Measurements from ENCODE around the gene WDR5B. TPM values are rescaled to one million over a fixed set of nuclear protein-coding genes. Genes with fewer than 3 reads are reported as not detected.
"Not testable (repeated sequence)": the region's sequence is repeated elsewhere in the genome, so short reads cannot be mapped to it uniquely, and the experiment has no call there.

Gene WDR5B
- polyA plus RNA-seq, 1 experiment = 2.8 TPM

DNA sequence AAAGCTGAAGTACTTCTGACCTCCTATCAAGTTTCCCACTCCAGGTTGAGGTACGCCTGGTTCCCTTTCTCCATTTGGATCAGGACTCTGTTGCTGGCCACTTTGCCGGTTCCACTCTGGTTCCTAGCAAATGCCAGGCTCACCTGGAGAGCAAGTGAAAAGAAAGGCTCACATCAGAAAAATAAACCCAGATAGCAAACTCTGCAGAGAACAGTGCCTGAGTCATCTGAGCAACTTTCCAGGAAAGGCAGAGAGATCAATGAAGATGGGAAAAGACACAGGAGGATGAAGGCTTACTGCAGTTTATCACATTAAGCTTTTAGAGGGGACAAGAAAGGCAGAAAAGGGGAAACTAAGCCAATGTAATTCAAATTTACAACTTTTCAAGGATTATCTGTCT is 41.8 kb upstream of the WDR5B start:
- no peak for DNase-seq (ENCODE audit: low read depth)
- Histone ChIP-seq H3K4me3 (ENCODE audit: low read depth, low read length) (no peak overlapping the region), H3K27me3 (ENCODE audit: control insufficient read depth, insufficient read depth, low read length) (no peaks in the 10 kb centered on the region), H3K36me3 (ENCODE audit: control insufficient read depth, insufficient read depth, low read length) (peaks cover 4% of the 10 kb centered on the region)
- TF ChIP-seq, protein P1, sequence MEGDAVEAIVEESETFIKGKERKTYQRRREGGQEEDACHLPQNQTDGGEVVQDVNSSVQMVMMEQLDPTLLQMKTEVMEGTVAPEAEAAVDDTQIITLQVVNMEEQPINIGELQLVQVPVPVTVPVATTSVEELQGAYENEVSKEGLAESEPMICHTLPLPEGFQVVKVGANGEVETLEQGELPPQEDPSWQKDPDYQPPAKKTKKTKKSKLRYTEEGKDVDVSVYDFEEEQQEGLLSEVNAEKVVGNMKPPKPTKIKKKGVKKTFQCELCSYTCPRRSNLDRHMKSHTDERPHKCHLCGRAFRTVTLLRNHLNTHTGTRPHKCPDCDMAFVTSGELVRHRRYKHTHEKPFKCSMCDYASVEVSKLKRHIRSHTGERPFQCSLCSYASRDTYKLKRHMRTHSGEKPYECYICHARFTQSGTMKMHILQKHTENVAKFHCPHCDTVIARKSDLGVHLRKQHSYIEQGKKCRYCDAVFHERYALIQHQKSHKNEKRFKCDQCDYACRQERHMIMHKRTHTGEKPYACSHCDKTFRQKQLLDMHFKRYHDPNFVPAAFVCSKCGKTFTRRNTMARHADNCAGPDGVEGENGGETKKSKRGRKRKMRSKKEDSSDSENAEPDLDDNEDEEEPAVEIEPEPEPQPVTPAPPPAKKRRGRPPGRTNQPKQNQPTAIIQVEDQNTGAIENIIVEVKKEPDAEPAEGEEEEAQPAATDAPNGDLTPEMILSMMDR (IDR thresholded peaks at IDR 0.05; ENCODE audit: insufficient read depth, low read depth, low read length) = no peak
- ChIA-PET POLR2A (no interaction called here), CTCF (interaction anchor here (0.6 to 3.0 kb wide), 8 partner anchors 10 to 221 kb away, joined by 3 to 28 read pairs (median 4); partner anchors contain the start of gene PARP14)

DNA sequence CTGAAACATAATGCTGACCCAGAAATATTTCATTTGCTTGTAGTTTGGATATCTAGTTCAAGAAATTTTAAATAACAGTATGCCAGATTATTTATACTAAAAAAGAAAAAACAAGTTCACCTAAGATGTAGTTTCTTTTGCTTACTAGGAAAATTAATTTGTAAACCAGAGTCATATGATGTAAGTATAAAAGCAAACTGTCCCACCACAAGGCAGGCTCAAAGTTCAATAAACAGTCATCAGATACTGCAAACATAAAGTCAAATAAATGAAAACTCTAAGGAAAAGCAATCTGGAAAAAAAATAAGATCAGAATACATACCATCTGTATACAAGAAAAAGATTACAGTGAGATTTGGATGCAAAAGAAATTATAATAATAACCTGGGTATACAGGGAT is 40.2 kb upstream of the WDR5B start:
- Histone ChIP-seq H3K4me3 (ENCODE audit: low read depth, low read length) (no peak overlapping the region), H3K36me3 (ENCODE audit: control insufficient read depth, insufficient read depth, low read length) (peaks cover 4% of the 10 kb centered on the region), H3K27me3 (ENCODE audit: control insufficient read depth, insufficient read depth, low read length) (no peaks in the 10 kb centered on the region)
- ChIA-PET POLR2A (no interaction called here), CTCF (interaction anchor here (3.0 kb wide), 1 partner anchor 223 kb away, joined by 28 read pairs; the partner anchor contains the start of gene PARP14)
- TF ChIP-seq, protein P1 (IDR thresholded peaks at IDR 0.05; ENCODE audit: insufficient read depth, low read depth, low read length) = no peak
- DNase-seq (ENCODE audit: low read depth) = no peak

DNA sequence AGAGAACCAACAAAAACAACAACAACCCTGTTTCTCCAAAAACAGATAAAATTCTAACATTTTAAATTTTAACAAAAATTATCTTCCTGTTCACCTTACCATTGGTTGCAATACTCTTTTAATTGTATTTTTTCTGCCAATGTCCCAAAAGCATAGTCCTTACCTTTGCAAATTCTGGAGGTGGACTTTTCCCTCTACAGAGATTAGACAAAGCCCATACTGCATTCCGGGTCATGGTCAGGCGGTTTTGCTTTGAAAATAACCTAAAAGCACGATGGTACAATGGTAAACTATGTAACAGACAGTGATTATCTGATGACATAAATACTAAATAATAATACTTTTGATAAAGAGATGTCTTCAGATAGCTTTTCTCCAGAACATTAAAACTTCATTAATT is 35.5 kb upstream of the WDR5B start:
- POLR2A ChIA-PET = no interaction called here
- H3K4me3 ChIP-seq (ENCODE audit: low read depth, low read length) = no peak overlapping the region
- CTCF ChIA-PET = interaction anchor here (0.7 kb wide), 1 partner anchor 371 kb away, joined by 4 read pairs; no protein-coding TSS in a partner anchor
- no peak for DNase-seq (ENCODE audit: low read depth)
- peaks cover 4% of the 10 kb centered on the region for H3K36me3 ChIP-seq (ENCODE audit: control insufficient read depth, insufficient read depth, low read length)
- no peaks in the 10 kb centered on the region for H3K27me3 ChIP-seq (ENCODE audit: control insufficient read depth, insufficient read depth, low read length)
- TF ChIP-seq, protein P1 (IDR thresholded peaks at IDR 0.05; ENCODE audit: insufficient read depth, low read depth, low read length) = no peak

DNA sequence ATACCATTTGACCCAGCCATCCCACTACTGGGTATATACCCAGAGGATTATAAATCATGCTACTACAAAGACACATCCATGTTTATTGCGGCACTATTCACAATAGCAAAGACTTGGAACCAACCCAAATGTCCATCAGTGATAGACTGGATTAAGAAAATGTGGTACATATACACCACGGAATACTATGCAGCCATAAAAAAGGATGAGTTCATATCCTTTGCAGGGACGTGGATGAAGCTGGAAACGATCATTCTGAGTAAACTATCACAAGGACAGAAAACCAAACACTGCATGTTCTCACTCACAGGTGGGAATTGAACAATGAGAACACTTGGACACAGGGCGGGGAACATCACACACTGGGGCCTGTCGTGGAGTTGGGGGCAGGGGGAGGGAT is 32.4 kb upstream of the WDR5B start:
- CTCF ChIA-PET, POLR2A ChIA-PET: not testable (repeated sequence)

DNA sequence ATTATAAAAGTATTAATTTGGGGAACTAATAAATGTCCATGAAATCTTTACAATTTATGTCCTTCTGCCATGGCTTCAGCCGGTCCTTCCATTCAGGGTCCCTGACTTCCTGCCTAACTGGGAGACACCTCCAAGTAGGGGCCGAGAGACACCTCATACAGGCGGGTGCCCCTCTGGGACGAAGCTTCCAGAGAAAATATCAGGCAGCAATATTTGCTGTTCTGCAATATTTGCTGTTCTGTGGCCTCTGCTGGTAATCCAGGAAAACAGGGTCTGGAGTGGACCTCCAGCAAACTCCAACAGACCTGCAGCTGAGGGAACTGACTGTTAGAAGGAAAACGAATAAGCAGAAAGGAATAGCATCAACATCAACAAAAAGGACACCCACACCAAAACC is 28.6 kb upstream of the WDR5B start:
- CTCF ChIA-PET = not testable (repeated sequence)

More for the DNA sequence above, 32.4 kb upstream of the WDR5B start:
- DNase-seq (ENCODE audit: low read depth); H3K27me3 ChIP-seq (ENCODE audit: control insufficient read depth, insufficient read depth, low read length); H3K4me3 ChIP-seq (ENCODE audit: low read depth, low read length); H3K36me3 ChIP-seq (ENCODE audit: control insufficient read depth, insufficient read depth, low read length): not testable (repeated sequence)

DNA sequence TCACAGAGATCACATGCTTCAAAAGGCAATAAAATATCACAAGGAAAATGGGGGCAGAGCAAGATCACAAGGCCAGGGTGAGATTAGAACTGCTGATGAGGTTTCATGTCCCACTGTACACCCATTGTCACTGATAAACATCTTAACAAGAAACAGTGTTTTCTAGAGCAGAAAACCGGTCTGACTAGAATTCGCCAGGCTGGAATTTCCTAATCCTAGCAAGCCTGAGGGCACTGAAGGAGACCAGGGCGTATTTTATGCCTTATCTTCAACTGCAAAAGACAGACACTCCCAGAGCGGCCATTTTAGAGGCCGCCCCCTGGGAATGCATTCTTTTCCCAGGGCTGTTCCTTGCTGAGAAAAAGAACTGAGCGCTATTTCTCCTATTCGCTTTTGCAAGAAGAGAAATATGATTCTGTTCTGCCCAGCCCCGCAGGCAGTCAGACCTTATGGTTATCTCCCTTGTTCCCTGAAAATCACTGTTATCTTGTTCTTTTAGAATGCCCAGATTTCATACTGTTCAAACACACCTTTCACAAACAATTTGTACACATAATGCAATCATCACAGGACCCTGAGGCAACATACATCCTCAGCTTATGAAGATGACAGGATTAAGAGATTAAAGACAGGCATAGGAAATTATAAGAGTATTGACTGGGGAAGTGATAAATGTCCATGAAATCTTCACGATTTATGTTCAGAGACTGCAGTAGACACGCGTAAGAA is 28.1 kb upstream of the WDR5B start:
- H3K36me3 ChIP-seq (ENCODE audit: control insufficient read depth, insufficient read depth, low read length); CTCF ChIA-PET; POLR2A ChIA-PET; H3K27me3 ChIP-seq (ENCODE audit: control insufficient read depth, insufficient read depth, low read length); H3K4me3 ChIP-seq (ENCODE audit: low read depth, low read length); DNase-seq (ENCODE audit: low read depth): not testable (repeated sequence)

More for the DNA sequence above, 28.6 kb upstream of the WDR5B start:
- H3K27me3 ChIP-seq (ENCODE audit: control insufficient read depth, insufficient read depth, low read length); POLR2A ChIA-PET; H3K4me3 ChIP-seq (ENCODE audit: low read depth, low read length); H3K36me3 ChIP-seq (ENCODE audit: control insufficient read depth, insufficient read depth, low read length); DNase-seq (ENCODE audit: low read depth): not testable (repeated sequence)

DNA sequence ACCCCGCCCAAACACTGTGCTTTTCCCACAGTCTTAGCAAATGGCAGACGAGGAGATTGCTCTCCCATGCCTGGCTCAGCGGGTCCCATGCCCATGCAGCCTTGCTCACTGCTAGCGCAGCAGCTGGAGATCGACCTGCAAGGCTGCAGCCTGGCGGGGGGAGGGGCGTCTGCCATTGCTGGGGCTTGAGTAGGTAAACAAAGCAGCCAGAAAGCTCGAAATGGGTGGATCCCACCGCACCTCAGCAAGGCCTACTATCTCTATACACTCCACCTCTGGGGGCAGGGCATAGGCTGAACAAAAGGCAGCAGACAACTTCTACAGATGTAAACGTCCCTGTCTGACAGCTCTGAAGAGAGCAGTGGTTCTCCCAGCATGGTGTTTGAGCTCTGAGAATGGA is 27.2 kb upstream of the WDR5B start:
- no peak overlapping the region for H3K4me3 ChIP-seq (ENCODE audit: low read depth, low read length)
- POLR2A ChIA-PET = no interaction called here
- DNase-seq (ENCODE audit: low read depth) = no peak
- CTCF ChIA-PET = interaction anchor here (1.0 kb wide), 1 partner anchor 15 kb away, joined by 4 read pairs; no protein-coding TSS in a partner anchor
- TF ChIP-seq, protein P1 (IDR thresholded peaks at IDR 0.05; ENCODE audit: insufficient read depth, low read depth, low read length) = no peak
- H3K36me3 ChIP-seq (ENCODE audit: control insufficient read depth, insufficient read depth, low read length) = peaks cover 8% of the 10 kb centered on the region
- no peaks in the 10 kb centered on the region for H3K27me3 ChIP-seq (ENCODE audit: control insufficient read depth, insufficient read depth, low read length)

All from BJ (cell line).